Measurements from ENCODE around the gene NINL.
"Not testable (repeated sequence)": the region's sequence is repeated elsewhere in the genome, so short reads cannot be mapped to it uniquely, and the experiment has no call there.

The NINL gene

DNA sequence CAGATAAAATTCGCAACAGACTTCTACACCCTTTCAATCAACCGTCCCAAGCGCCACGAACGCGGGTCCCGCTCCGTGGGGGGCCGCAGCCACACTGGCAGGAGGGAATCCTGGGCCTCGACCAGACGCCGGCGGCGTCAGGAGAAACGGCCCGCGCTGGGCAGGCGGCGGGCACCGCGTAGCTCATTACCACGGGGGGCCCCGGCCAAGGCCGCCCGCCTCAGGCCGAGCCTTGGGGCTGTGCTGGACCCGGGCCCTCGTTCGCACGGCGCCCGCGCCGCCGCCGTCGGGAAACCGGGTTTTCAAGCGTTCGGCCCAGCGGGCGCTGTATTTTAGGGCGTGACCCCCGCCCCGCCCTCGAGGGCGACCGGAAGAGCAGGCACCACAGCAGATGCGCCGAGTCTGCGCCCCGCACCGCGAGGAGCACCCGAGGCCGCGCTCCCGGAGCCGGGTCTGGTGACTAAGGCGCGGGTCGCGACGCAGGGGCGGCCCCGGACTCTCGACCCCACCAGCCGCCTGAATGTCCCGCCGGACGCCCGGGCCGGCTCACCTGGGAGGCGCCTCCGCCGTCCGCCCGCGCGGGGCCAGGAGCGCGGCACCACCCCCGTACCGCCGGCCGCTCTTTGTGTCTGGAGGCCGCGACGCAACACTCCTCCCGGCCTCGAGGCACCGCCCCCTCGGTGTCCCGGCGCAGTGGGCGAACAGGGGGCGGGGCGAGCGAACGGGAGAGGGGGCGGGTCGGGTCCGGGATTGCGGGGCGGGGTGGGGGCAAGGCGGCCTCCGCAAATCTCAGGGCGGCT, at the start of gene NINL:
Gene NINL, minus strand, starts transcription at position 627 of the 800 bp plus-strand sequence. CDS start 58,944 bp downstream, outside the sequence.
- peak; percentile 61 for DNase-seq

DNA sequence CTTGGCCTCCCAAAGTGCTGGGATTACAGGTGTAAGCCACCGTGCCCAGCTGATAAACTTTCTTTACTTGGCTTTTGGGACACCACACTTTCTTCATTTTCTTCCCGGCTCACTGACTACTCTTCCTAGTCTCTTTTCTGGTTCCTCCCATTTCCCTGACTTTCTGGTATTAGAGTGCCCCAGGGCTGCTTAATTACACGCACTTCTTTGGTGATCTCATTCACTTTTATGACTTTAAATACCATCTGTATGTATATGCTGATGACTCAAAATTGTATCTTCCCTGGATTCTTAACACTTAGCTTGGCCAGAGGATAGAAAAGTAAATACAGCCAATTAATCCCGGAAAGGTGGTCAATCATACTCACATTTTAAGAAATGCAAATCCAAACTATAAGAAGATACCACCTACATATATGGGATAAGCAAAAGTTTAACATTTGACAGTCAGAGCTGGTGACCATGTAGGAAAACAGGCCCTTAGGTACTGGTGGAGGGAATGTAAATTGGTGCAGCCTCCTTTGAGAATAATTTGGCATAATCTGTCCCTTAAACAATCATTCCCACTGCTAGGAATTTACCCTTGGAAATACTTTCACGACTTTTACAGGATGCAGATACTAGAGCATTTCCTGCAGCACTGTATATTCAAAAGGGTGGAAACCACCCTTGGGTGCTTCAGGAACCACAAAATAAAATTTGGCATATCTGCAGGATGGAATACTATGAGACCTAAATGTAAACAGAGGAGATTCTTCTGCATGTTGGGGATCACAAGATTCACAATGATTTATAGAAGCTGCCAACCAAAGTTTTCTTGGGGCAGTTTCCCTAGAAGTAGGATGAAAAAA, 47.8 kb upstream of the NINL start:
- DNase-seq = no peak

DNA sequence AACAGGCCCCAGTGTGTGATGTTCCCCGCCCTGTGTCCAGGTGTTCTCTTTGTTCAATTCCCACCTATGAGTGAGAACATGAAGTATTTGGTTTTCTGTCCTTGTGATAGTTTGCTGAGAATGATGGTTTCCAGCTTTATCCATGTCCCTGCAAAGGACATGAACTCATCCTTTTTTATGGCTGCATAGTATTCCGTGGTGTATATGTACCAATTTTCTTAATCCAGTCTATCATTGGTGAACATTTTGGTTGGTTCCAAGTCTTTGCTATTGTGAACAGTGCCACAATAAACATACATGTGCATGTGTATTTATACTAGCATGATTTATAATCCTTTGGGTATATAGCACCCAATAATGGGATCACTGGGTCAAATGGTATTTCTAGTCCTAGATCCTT, 45.3 kb upstream of the NINL start:
- not testable (repeated sequence) for DNase-seq

DNA sequence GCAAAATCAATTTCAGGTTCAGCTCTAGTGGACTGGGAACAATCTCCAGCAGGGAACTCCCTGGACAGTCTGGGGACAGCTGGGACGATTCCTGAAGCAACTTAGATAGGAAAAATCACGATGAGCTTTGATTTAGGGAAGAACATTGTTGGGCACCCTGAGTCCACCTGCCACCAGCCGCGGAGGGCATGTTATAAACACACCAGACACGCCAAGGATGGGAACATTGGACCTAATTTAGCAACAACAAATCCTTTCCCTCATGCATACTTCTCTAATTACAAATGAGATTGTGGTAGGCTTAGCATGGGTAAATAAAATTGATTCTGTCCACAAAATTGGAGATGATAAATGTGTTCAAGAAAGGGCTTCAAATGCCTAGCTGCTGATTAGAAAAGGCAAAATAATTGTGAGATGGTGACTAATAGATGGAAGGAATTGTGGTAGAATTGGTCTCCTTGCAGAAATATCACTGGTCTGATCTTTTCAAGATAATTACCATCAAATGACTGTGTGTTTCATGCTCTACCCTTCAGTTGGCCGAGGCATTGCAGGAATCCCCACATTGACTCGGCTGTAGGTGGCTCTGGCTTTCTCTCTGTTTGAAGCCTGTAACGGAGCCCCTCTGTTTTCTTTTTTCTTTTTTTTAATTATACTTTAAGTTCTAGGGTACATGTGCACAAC, 44.6 kb upstream of the NINL start:
- DNase-seq = no peak

DNA sequence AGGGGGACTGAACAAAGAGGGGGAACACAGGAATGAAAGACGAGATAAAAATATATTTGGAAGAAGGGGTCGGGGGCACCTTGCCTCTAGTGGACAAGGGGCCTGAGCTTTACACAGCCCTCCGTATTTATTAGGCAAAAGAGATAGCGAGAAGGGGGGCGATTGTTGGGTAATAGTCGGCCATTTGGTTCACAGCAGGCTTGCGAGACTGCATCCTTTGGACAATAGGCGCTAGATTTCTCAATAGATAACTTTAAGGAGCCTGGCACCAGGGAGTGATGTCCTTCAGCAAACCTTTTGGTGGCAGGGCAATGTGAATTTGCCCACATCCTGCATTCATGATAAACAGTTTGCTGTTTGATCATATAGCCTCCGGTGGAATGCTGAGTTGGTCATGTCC, 41.4 kb upstream of the NINL start:
- DNase-seq = no peak

DNA sequence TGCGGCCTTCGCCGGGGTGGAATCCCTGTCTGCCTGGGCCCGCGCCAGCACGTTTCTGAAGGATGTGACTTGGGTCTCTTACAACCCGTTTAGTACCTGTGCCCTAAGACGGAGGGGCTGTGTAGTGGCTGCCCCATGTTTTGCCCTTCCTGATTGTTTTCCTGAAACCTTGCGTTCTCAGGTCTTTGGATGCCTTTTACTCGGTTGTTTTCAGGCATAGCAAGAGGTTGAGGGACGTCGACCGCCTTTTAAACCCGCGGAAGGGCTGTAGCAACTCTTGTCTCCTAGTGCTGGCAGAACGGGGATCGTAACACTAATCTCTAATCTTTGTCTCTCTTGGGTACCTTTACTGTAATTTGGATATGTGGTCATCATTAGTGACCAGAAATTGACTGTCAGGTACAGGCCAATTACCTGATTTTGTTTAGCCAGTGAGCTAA, 39.2 kb upstream of the NINL start:
- no peak for DNase-seq

DNA sequence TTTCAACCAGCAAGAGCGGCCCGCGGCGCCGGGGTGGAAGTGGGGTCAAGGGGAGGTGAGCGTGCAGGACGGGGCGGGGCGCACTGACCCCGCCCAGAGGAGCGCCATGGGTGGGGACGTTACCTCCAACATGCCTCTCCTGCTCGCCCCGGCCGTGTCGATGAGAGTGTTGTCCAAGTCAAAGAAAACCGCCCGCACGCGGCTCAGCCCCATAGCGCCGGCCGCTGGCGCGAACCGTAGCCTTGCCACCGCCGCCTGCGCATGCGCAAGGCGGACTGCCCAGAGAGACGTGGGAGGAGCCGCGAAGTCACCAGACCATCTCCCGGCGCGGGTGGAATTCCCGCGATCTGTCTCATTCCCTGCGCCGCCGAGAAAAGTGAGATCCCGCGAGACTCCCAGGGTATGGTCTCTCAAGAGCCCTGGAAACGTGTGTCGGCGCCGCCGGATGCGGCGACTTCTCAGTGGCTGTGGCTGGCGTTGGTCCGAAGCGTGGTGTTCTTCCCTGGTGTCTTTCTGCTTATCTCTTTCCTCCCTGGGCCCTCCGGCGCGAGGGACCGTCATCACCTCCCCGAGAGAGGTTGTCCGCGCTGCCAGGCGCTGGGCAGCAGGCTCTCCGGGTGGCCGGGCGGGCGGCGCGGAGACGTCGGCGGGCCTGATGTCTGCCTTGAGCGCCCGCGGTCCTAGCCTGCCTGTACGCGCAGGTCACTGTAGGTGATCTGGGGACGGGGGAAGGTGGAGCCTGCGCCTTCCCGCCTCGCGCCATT, 38.6 kb upstream of the NINL start, which contains the start of gene NANP:
Gene NANP, minus strand, starts transcription at position 279 of the 764 bp plus-strand sequence. Its CDS starts 66 bp downstream, at position 213.
- DNase-seq = peak; percentile 80

DNA sequence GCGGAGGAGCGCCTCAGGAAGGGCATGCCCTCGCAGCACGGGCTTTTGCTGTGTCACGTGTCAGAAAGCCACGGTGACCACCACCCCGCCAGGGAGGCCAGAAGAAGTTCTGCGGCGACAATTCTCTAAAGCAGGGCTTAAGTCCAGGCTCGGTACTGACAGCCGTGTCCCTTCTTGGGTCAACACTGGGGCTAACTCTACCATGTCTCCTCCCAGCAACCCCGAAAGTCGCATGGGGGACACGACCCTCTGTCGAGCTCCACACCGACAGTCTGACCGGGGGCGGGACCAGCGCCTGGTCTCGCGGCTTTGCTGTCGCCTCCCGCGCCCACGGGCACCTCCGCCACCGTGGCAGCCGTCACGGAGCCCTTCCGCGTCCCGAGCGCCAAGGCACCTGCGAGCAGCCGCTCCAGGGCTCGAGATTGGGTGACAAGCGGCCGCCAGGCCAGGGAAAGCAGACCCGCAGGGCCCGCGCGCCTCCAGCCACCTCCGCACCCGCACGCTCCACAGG, 37.9 kb upstream of the NINL start:
- DNase-seq = no peak

DNA sequence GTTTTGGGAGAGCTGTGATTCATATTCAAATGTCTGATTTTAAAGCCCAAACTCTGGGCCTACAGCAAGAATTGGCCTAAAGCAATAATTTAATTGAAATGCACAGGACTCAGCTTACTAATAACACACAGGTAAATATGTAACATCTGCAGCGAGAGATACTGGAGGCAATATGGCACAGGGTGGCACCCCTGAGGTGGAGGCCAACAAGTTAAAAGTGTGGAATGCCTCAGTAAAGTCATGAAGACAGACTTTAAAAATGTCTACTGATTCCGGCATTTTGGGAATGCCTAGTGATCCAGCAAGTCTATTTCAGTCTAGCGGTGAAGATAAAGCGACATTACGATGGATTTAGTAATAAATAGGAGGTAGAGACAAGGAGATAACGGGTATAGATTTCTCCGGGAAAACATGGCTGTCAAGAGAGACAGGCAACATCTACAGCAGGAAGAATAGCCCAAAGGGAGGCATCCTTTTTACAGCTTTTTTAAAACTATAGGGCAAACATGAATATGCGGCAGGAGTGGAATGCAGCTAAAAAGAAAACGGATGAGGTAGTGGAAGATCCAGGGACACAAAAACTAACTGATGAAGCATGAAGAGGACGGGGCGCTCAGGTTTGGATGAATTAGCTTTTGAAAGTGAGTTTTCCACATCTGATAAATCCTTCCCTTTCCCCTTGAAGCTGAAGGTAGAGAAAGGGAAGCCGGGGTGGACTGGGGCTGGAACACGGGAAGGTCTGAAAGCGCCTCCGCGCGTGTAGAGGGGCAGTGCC, 37.3 kb upstream of the NINL start:
- DNase-seq = no peak

DNA sequence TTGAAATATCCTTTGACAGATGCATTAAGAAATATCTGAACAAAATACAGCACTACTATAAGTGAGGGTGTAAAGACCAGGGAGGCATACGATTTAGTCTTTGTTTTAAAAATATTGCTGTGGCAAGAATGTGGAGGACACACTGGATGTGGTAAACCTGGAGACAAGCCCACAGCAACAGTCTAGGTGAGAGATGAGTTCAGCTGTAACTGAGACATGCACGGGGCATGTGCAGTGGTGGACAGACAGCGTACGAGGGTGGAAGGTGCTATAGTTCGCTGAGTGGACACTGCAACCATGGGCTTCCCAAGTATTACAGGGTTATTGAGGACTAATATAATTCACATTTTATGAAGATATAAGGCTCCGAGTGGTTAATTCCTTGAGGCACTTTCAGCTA, 36.7 kb upstream of the NINL start:
- no peak for DNase-seq

DNA sequence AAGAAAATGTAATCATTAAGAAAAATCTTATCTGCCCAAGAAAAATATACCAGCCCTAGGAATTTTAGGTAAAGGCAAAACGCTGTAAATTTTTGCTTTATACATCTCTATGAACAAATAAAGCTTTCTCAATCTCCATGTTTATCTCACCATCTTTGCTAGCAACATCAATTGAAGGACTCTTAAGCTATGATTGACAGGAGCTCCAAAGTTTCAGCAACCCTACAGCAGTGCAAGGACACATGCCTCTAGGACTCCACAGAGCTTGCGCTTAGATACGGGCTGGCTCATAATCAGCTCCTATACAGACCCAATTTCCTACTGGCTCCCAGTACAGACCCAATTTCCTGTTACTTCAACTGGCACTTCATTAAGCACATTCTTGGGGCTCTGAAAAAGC, 34.2 kb upstream of the NINL start:
- DNase-seq = no peak

DNA sequence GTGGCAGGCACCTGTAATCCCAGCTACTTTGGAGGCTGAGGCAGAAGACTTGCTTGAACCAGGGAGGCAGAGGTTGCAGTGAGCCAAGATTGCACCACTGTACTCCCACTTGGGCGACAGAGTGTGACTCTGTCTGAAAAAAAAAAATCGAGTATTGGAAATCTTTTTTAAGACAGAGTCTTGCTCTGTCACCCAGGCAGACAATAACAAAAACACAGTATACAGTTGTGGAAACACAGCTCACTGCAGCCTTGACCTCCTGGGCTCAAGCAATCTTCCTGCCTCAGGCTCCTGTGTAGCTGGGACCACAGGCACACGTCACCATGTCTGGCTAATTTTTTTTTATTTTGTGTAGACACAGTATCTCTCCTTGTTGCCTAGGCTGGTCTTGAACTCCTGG, 23.4 kb upstream of the NINL start:
- no peak for DNase-seq

DNA sequence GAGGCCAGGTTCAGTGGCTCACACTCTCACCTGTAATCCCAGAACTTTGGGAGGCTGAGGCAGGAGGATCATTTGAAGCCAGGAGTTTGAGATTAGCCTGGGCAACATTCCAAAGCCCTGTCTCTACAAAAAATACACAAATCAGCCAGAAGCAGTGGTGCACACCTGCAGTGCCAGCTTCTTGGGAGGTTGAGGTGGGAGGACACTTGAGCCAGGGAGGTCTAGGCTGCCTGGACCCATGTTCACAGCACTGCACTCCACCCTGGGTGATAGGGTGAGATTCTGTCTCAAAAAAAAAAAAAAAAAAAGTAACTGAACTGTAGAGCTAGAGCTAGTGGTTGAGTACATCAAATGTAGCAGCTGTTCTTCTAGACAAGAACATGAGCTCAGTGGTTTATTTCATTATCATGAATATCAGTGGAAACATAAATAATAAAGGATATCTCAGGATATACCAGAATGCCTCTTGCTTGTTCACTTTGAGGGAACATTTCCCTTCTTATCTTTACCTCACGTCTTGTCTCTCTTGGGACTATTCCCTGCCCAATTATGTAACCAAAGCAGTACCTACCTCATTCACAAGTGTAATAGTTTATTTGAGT, 20.9 kb upstream of the NINL start:
- no peak for DNase-seq

DNA sequence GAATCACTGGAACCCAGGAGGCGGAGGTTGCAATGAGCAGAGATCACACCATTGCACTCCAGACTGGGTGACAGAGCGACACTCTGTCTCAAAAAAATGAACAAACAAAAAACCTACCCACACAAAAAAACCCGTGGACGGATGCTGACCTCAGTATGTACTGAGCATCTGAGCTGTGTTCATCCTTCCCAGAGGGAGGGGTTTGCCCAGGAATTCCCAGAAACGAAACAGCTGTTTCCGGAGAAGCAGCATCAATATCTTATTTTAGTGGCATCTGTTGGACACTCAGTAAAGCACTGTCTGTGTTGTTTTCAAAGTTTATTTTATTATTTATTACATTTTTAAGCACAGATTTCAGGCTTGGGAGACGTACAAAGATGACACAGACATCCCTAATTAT, 19.8 kb upstream of the NINL start:
- no peak for DNase-seq

DNA sequence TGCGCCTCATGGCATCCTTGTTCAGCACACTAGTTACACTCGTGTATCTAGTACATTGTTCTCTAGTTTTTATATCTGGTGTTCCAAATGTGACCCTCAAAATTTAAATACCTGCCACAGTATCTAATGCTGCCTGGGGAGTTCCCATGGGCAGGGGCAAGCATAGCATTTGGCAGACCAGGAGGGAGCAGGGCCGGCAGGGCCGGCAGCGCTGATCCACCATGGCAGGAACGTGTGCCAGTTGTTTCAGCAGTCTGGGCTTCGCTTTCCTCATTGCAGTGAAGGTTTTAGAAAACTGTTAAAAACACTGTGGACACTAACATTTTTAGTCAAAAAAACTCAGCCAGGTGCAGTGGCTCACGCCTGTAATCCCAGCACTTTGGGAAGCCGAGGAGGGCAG, 19.3 kb upstream of the NINL start:
- no peak for DNase-seq

DNA sequence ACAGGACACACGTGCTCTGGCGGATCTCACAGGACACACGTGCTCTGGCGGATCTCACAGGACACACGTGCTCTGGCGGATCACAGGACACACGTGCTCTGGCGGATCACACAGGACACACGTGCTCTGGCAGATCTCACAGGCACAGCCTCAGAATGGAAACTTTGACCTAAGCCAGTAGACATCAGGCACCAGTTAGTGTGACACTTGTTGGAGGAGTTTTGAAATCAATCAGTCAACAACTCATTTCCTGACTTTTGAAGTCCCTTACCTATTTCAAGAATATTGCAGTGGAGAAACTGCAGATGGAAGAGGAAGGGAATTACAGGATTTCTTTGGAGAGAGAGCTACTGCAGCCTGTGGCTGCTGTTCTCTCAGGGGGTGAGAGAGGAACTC, 17.6 kb upstream of the NINL start:
- DNase-seq = not testable (repeated sequence)

DNA sequence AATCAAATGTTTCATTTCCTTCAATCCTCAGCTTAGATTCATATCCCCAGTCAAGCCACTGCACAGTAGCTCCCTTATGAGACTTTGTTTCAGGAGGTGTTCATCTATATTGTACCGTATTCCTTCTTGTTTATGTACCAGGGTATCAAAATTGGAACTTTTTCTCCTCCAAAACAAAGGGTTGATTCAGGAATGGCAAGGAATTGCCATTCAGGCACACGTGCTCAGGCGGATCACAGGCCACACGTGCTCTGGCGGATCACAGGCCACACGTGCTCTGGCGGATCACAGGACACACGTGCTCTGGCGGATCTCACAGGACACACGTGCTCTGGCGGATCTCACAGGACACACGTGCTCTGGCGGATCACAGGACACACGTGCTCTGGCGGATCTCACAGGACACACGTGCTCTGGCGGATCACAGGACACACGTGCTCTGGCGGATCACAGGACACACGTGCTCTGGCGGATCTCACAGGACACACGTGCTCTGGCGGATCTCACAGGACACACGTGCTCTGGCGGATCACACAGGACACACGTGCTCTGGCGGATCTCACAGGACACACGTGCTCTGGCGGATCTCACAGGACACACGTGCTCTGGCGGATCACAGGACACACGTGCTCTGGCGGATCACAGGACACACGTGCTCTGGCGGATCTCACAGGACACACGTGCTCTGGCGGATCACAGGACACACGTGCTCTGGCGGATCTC, 17.0 kb upstream of the NINL start:
- DNase-seq = not testable (repeated sequence)

DNA sequence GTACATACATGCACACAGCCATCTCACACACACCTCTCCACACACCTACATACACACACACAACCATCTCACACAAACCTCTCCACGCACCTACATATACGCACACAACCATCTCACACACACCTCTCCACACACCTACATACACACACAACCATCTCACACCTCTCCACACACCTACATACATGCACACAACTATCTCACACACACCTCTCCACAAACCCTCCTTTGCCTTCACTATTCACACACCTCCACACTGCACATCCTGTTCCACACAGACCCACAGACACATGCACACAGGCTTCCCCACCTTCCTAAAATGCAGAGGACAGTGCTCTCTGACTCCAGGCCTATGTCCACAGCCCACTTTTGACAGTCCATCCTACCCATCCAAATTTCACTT, 16.3 kb upstream of the NINL start:
- DNase-seq = no peak

DNA sequence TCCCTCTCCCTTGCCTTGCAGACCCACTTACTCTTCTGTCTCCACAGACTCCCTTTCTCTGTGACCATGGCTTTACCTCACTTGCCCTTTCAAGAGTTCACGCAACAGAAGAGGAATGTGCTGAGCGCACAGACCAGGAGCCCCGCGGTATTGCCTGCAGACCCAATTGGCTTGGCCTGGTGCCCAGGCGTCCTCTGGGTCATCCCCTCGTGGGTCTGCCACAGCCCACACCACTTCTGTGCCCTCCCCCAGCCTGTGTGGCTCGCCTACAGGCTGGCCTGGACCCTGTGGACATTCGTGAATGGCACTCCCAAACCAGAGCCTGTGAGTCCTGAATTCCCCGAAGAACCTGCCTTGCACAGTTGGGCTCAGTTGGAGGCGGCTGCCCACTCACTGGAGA, 15.3 kb upstream of the NINL start:
- DNase-seq = no peak

DNA sequence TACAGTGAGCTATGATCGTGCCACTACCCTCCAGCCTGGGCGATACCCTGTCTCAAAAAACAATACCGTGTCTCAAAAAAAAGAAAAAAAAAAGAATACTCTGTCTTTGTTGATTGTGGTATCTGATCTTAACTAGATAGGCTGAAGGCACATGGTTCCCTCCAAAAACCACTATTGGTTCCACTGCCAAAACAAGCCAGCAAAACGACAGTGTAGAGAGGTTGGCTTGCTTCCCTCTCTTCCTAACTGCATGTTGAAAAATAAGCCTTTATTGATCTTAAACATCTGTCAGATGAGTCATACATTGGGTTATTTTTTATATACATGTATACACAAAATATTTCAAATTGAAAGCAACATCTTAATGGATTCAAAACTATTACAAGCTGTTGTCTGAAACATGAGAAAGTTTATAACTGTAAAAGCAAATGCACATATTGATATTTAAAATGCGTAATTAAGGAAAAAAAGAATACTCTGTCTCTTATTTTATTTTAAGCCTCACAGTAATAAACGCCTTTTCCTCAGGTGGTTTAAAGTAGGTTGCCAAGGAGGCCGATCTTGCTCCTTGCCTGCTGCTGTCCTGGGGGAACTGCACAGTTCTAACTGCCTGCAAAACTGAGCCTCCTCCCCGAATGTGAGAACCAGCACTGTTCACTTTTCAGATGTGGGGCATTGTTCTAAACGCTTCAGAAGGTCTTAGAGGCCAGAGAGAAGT, 7.0 kb upstream of the NINL start:
- no peak for DNase-seq
